Duodenal mucosa (tissue), 2 donors: ENCODE data around the gene OLA1.

Experiments used
- H3K27ac ChIP-seq: one replicate; pipeline ENCODE4 v1.7.0; 2013; ENCODE audit warnings: low read depth, low read length
- H3K27me3 ChIP-seq, 2 donors: one replicate each; pipeline ENCODE4 v1.7.0; 2013; ENCODE audit warnings: low read length in 2 of 2, control low read depth in 1 of 2; ENCODE audit not compliant: insufficient read depth in 2 of 2, control insufficient read depth in 1 of 2
- H3K36me3 ChIP-seq, 2 donors: one replicate each; pipeline ENCODE4 v1.7.0; 2013; ENCODE audit warnings: low read length in 2 of 2, control low read depth in 1 of 2; ENCODE audit not compliant: insufficient read depth in 2 of 2, control insufficient read depth in 1 of 2
- H3K4me1 ChIP-seq, 2 donors: one replicate each; pipeline ENCODE4 v1.7.0; 2013; ENCODE audit warnings: low read length in 2 of 2, control low read depth in 1 of 2; ENCODE audit not compliant: insufficient read depth in 2 of 2, control insufficient read depth in 1 of 2
- H3K4me3 ChIP-seq, 2 donors: one replicate each; pipeline ENCODE4 v1.7.0; 2013; ENCODE audit warnings: low read length in 2 of 2, low read depth in 1 of 2
- H3K9ac ChIP-seq, 2 donors: one replicate each; pipeline ENCODE4 v1.7.0; 2013; ENCODE audit warnings: low read length in 2 of 2, low read depth in 1 of 2
- H3K9me3 ChIP-seq, 2 donors: one replicate each; pipeline ENCODE4 v1.7.0; 2013; ENCODE audit warnings: low read length in 2 of 2, control low read depth in 1 of 2; ENCODE audit not compliant: control insufficient read depth in 1 of 2

The OLA1 gene

GRCh38 chr2:174210862-174211261 lies 37.5 kb downstream of the OLA1 start:
- Histone ChIP-seq H3K27ac (no peak overlapping the region), H3K4me1 (no peaks in the 10 kb centered on the region), H3K27me3 (no peaks in the 10 kb centered on the region), H3K9ac (no peak overlapping the region), H3K9me3 (no peaks in the 10 kb centered on the region), H3K4me3 (no peak overlapping the region), H3K36me3 (no peaks in the 10 kb centered on the region)

DNA sequence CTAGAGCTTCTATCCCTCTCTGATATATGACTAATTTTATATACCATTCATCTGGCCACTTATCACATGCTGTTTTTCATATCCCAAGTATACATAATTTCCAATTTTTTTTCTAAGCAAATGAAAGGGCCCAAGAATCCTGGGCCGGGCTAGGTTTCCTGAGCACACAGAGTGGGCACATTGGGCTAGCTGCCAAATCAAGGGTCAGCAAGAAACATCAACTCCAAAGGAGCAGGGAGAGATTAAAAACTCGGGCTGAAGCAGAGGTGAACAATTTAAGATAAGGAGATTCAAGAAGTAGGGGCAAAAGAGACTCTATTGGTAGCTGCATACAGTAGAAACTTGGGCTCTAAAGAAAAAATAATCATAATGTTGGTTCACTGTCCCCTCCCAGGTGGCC lies 39.0 kb downstream of the OLA1 start:
- H3K9ac ChIP-seq, result no peak overlapping the region
- no peaks in the 10 kb centered on the region for H3K4me1 ChIP-seq
- H3K27ac ChIP-seq, result no peak overlapping the region
- H3K4me3 ChIP-seq, result no peak overlapping the region
- H3K27me3 ChIP-seq, result no peaks in the 10 kb centered on the region
- H3K36me3 ChIP-seq, result no peaks in the 10 kb centered on the region
- no peaks in the 10 kb centered on the region for H3K9me3 ChIP-seq

DNA sequence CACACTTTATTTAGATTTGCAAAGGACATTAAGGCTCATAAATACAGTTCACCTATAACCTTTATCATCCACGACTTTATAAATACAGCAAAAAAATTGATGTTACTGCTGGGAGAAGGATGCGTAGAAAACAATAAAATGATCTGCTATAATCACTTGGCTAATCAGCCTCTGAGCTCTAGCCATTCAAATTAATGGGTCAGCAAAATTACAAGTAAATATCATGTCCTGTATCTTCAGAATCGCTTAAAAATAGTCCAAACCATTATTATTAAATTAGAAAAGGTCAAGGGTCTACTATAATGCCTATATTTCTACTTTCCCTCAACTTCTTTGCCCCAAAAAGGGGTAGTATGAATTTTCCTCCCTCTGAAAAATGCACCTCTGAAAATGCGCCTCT lies 40.3 kb downstream of the OLA1 start:
- H3K9me3 ChIP-seq, result no peaks in the 10 kb centered on the region
- H3K27ac ChIP-seq, result no peak overlapping the region
- no peaks in the 10 kb centered on the region for H3K36me3 ChIP-seq
- no peak overlapping the region for H3K4me3 ChIP-seq
- H3K9ac ChIP-seq, result no peak overlapping the region
- no peaks in the 10 kb centered on the region for H3K27me3 ChIP-seq
- H3K4me1 ChIP-seq, result no peaks in the 10 kb centered on the region

DNA sequence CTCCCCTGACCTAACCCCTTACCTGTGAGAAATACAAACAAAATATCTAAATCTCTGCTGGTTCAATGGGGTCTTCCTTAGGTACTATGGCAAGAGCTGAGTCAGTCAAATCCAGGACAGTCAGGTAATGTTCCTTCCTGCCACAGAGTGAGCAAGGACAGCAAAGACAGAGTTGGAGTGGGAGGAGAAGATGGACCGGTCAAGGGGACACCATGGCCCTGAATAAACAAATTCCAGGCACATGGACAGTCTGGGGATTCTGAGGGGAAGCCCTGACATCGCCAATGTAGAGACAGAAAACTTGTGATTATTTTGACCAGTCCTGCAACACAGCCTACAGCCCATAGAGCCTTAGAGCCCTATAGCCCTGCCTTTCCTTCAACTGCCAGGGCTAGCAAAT lies 42.8 kb downstream of the OLA1 start:
- no peak overlapping the region for H3K9ac ChIP-seq
- H3K4me3 ChIP-seq, result no peak overlapping the region
- no peak overlapping the region for H3K27ac ChIP-seq
- H3K9me3 ChIP-seq, result no peaks in the 10 kb centered on the region
- no peaks in the 10 kb centered on the region for H3K27me3 ChIP-seq
- H3K4me1 ChIP-seq, result no peaks in the 10 kb centered on the region
- no peaks in the 10 kb centered on the region for H3K36me3 ChIP-seq

DNA sequence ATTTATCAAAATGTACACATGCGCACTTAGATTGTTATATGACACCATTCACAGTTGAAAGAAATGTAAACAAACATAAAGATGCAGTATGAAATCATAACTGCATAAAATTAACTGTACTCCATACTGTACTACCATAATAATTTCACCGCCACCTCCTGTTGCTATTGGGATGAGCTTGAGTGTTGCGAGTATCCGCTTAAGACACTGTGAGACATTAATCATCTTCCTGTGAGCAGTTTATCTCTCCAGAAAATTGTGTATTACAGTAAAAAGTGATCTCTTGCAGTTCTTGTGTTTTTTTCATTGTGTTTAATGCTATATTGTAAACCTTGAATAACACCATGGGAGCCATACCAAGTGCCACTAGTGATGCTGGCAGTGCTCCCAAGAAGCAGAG lies 46.1 kb downstream of the OLA1 start:
- Histone ChIP-seq H3K9me3 (no peaks in the 10 kb centered on the region), H3K27me3 (no peaks in the 10 kb centered on the region), H3K4me1 (no peaks in the 10 kb centered on the region), H3K9ac (no peak overlapping the region), H3K36me3 (no peaks in the 10 kb centered on the region), H3K27ac (no peak overlapping the region), H3K4me3 (no peak overlapping the region)

DNA sequence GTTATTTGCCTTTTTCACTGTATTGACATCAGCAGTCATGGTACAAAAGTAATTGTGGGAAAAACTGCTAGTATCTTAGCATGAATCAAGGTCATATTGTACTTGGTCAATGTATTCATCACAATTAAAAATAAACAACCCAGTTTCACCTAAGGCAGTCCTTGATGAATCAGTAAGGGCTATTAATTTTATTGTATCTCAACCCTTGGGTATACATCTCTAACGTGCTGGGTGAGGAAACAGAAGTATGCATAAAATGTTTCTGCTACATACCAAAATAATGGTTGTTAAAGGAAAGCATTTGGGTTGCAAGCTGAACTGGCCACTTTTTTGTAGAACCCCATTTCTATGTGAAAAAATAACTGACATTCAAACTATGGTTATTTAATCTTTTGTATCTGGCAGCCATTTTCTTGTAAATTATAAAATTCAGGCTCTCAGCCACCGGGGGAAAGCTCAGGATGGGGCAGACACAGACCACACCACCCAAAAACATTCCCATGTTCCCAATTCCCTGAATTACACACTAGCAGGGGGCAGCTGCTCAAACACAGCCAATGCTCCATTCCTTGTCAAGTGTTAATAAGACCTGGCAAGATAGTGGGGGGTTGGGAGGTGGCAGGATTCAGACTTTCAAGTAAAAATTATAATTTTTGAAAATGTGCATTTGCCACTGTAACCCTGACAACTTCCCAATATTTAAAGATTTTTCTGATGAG lies 49.3 kb downstream of the OLA1 start:
- Histone ChIP-seq H3K9me3 (no peaks in the 10 kb centered on the region), H3K36me3 (no peaks in the 10 kb centered on the region), H3K27me3 (no peaks in the 10 kb centered on the region), H3K4me1 (no peaks in the 10 kb centered on the region), H3K9ac (no peak overlapping the region), H3K4me3 (no peak overlapping the region), H3K27ac (no peak overlapping the region)

DNA sequence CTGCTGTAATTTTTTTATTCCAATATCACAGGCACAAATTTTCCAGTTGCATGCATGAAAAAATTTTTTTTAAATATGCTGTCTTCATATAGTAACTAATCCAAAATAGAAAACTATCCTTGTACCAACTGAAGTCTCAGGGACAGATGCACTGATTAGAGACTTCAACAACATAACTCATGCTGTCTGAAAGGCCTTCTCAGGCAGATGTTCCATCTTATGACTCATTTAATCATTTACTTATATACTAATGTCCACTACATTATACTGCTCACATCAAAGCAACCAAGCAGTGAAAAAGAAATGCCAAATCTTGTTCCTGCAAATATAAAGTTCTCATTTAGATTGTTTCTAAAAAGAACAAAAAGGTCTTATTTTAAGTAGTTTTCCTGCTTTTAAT lies 53.1 kb downstream of the OLA1 start:
- Histone ChIP-seq H3K27me3 (no peaks in the 10 kb centered on the region), H3K9ac (no peak overlapping the region), H3K4me3 (no peak overlapping the region), H3K27ac (no peak overlapping the region), H3K4me1 (no peaks in the 10 kb centered on the region), H3K9me3 (no peaks in the 10 kb centered on the region), H3K36me3 (no peaks in the 10 kb centered on the region)

DNA sequence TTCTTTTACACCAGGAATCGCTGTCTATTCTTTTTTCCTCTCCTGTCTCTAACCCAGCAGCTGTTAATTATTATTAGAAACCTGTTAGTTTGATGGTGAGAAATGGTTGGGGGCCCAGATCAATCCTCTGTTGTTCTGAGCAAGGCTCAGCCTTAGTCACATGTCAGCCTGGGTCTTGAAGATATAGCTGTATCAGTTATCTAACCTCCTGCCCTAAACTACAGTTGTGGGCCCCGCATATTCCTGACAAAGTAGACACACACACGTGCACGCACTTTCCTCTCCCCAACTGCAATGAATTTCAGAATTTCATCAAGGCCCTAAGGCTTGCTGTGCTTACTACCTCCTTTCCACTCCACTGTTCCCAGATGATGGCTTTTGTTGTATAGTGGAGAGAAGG lies 54.6 kb downstream of the OLA1 start:
- Histone ChIP-seq H3K27ac (no peak overlapping the region), H3K4me1 (no peaks in the 10 kb centered on the region), H3K36me3 (no peaks in the 10 kb centered on the region), H3K9me3 (no peaks in the 10 kb centered on the region), H3K27me3 (no peaks in the 10 kb centered on the region), H3K9ac (no peak overlapping the region), H3K4me3 (no peak overlapping the region)

DNA sequence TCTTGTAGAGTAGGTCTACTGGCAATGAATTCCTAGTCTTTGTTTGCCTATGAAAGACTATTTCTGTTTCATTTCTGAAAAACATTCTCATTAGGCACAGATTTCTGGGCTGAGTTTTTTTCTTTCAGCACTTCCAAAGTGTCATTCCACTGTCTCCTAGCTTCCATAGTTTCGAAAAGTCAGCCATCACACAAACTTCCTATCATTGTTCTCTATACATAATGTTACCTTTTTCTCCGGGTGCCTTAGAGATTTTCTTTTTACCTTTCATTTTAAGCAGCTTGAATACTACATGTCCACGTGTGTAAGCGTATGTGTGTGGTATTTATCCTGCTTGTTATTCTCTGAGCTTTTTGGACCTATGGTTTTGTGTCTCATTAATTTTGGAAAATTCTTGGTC lies 55.7 kb downstream of the OLA1 start:
- no peak overlapping the region for H3K4me3 ChIP-seq
- no peaks in the 10 kb centered on the region for H3K4me1 ChIP-seq
- H3K27me3 ChIP-seq, result no peaks in the 10 kb centered on the region
- H3K36me3 ChIP-seq, result no peaks in the 10 kb centered on the region
- no peaks in the 10 kb centered on the region for H3K9me3 ChIP-seq
- H3K27ac ChIP-seq, result no peak overlapping the region
- no peak overlapping the region for H3K9ac ChIP-seq

DNA sequence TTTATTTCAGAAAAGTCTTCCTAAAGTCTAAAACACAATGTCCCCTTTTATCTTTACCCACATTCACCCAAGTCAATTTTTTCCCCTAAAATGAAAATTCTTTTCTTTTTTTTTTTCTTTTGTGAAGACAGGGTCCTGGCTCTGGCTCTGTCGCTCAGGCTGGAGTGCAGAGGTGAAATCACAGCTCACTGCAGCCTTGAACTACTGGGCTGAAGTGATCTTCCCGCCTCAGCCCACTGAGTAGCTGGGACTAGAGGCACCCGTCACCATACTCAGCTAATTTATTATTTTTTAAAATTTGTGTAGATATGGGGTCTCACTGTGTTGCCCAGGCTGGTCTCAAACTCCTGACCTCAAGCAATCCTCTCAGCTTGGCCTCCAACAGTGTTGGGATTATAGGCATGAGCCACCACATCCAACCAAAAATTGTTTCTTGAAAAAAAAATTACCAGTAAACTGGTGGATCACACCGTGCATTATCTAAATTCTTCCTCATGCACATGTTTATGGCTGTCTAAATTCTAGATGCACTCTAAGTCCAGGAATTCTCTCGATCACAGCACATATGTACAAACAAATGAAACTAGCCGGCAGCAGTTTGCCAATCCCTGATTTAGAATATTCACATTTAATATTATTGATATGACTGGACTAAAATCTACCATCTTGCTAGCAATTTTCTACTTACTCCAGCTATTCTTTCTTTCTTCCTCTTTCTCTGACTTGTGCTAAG lies 56.8 kb downstream of the OLA1 start:
- Histone ChIP-seq H3K9me3 (no peaks in the 10 kb centered on the region), H3K4me1 (no peaks in the 10 kb centered on the region), H3K9ac (no peak overlapping the region), H3K27me3 (no peaks in the 10 kb centered on the region), H3K4me3 (no peak overlapping the region), H3K36me3 (no peaks in the 10 kb centered on the region), H3K27ac (no peak overlapping the region)
